DMS53 treated with DMSO at 0.1 percent for 48 hours (cell line): Measurements from ENCODE around the gene IRF9.

ENCODE experiments used
- DNase-seq: peaks from one replicate; lab custom pipeline; 2025; ENCODE audit not compliant: unreplicated experiment; lab: John Stamatoyannopoulos, UW

Gene IRF9

GRCh38 chr14:24131549-24131966, 29.5 kb upstream of the IRF9 start:
- DNase-seq = no peak

DNA sequence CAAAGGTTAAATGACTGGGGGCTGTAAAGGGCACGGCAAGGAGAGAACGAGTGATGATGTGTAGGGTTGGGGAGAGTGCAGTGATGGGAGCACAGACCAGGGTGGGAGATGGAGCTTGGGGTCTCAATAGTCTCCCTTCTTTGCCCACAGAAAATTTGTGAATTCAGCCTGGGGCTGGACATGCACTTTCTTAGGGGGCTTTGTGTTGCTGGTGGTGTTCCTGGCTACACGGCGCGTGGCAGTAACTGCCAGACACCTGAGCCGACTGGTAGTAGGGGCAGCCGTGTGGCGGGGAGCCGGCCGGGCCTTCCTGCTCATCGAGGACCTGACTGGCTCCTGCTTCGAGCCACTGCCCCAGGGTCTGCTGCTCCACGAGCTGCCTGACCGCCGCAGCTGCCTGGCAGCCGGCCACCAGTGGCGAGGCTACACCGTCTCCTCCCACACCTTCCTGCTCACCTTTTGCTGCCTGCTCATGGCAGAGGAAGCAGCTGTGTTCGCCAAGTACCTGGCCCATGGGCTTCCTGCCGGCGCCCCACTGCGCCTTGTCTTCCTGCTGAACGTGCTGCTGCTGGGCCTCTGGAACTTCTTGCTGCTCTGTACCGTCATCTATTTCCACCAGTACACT, 28.9 kb upstream of the IRF9 start:
- DNase-seq = peak; percentile 36

- DNase-seq = no peak
Observed at GRCh38 chr14:24132976-24133375, 28.1 kb upstream of the IRF9 start.

DNA sequence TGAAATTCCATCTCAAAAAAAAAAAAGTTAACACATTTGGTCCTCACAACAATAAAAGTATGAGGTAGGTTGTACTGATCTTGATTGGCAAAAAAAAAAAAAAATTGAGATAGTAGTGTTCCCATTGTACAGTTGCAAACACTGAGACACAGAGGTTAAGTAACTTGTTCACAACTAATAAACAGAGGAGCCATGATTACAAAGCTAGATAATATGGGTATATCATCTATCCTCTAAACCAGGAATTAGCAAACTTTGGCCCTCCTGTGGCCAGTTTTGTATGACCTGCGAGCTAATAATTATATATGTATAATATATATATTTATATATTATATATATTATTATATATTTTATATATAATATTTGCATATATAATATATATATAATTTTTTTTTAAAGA, 27.3 kb upstream of the IRF9 start:
- no peak for DNase-seq

- peak; percentile 57 for DNase-seq
Observed at GRCh38 chr14:24135584-24135833, 25.6 kb upstream of the IRF9 start.

DNA sequence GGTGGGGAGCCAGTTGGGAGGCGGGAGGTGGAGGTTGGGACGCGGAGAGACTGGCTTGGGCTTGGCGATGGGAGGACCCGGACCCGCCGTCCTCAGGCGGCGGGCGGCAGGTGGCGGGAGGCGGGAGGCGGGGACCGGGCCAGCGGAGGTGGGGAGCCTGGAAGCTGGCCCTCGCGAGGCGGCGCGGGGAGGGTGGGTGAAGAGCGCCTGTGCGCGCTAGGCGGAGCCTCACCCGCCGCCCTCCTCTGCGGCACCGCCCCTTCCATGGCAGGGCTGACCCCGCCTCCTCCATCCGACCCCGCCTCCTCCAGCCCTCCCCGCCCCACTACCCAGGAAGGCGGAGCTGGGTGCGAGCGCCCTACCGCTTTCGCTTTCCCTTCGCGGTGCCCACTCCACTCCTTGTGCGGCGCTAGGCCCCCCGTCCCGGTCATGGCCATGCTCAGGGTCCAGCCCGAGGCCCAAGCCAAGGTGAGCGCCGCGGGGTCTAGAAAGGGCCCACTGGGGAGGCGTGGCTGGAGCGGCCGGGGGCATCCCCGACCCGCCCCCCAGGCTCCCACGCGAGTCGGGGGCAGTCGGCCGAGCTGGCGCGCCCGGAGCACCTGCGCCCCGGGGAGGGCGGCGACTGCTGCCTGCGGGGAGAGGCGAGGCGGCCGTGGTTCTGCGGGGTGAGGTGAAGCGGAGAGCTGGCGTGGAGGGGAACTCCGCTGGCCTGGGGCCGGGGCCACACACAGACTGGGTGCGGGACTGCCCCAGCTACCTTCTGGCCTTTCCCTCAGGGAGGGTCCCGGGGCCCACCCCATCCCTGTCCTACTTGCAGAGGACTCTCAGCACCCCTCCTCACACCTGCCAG, 25.0 kb upstream of the IRF9 start, which contains the start of gene PSME1:
Gene PSME1, plus strand, starts transcription at position 361 of the 850 bp plus-strand sequence. Its CDS starts 69 bp downstream, at position 430.
- peak; percentile 57 for DNase-seq

GRCh38 chr14:24136684-24137528, 24.2 kb upstream of the IRF9 start:
- DNase-seq = no peak

DNA sequence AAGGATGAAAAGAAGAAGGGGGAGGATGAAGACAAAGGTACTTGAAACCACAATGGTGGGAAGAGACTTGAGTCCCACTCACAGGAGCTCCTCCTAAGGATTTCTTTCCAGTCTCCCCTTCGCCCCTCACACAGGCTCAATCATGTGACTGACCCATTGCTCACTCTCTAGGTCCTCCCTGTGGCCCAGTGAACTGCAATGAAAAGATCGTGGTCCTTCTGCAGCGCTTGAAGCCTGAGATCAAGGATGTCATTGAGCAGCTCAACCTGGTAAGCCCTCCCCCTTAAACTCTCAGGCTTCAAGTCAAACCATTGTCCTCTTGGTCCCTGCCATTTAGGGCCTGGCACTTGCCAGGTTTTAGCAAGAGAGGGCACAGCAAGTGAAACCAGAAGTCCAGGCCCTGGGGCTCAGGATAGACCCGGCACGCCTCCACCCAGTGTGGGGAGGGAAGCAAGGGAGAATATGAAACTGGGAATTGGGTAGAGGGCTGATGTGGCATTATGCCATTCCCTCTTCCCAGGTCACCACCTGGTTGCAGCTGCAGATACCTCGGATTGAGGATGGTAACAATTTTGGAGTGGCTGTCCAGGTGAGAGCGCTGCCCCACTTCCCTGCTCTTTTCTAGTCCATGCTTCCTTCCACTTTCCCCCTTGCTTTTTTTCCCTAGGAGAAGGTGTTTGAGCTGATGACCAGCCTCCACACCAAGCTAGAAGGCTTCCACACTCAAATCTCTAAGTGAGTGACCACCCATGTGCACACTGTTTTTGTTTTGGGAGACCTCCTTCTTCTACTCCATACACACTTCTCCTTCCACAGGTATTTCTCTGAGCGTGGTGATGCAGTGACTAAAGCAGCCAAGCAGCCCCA, 23.3 kb upstream of the IRF9 start:
- DNase-seq = no peak

DNA sequence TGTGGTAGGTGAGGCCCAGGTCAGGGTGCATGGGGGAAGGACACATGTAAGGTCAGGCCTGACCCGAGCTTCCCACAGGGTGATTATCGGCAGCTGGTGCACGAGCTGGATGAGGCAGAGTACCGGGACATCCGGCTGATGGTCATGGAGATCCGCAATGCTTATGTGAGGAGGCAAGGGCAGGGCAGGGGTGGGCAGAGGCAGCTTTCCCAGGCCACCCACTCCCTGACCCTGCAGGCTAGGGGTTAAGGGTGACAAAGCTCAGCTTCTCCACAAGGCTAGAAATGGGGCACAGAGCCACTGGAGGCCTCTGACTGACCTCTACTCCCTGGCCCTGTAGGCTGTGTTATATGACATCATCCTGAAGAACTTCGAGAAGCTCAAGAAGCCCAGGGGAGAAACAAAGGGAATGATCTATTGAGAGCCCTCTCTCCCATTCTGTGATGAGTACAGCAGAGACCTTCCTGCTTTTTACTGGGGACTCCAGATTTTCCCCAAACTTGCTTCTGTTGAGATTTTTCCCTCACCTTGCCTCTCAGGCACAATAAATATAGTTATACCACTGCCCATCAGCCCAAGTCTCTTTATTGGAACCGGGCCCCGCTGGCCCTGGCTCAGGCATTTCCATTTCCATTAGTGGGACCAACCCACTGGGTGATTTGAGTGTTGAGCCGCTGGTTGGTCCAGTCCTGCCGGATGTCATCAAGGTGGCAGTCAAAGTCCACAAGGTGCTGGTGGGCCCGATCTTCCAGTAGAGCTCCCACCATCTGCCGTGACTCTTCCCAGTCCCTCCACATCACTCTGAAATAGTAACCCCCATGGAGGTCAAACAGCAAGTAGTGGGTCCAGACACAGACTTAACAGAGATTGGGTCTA, 22.4 kb upstream of the IRF9 start:
- DNase-seq = no peak

DNA sequence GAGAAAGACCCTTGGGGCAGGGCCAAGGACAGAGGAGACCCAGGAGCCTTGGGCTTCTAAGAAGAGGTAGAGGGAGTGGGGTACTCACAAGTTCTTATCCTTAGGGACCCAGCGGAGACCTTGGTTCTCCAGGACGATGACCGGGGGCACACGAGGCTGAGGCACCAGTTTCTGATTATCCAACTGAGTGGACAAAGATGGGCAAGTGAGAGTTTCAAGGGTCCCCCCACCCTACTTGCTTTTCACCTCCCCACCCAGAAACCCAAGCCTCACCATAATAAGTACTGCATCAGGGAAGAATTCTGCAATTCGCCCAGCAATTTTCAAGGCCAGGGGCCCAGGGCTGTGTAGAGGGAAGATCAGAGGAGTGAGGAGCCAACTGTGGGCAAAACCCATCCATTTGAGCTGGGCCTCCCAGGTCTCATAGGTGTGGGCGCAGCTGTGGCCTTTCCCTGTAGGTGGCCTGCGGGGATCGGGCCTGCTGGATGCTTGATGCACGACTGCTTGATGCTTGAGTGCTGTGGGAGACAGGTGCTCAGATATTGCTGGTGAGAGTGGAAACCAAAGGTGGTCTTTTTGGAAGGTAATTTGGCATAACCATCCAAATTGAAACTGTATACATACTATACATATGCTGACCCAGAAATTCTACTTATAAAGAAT, 21.7 kb upstream of the IRF9 start:
- no peak for DNase-seq

DNA sequence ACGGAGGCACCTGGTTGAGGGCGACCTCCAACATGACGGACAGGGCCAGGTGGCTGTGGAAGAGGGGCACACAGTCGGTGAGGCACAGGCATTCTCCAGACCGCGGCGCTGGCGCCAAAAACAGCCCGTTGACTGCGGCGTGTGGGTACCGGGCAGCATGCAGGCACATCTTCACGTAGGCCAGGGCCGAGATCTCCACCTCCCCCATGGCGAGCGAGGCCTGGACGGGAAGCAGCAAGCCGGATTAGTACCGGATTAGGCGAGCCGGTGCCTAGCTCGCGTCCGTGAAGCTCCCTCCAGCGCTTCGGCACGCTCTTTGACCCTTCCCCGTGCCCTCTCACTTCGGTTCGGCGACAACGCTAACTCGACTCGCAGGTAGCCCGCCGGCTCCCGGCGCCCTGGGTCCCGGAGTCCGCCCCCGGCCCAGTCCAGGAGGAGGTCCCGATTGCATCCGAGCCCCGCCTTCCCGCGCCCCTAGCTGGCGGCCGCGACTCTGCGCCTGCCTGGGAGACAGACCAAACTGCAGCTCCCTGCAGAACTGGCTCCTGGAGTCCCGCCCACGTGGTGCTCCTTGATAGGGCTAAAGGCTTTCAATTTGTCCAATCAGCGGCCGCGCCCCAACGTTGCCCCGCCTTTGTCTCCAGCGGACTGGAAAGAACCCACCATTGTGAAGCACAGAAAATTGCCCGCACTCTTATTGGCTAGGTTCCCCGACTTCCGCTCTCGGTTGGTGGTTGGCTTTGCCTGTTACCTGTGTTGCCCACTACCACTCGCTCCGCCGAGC, 19.8 kb upstream of the IRF9 start, which contains the start of gene EMC9:
Gene EMC9, minus strand, starts transcription at position 495 of the 784 bp plus-strand sequence. Its CDS starts 287 bp downstream, at position 208.
- DNase-seq = peak; percentile 96

- no peak for DNase-seq
Observed at GRCh38 chr14:24143511-24143910, 17.6 kb upstream of the IRF9 start.

DNA sequence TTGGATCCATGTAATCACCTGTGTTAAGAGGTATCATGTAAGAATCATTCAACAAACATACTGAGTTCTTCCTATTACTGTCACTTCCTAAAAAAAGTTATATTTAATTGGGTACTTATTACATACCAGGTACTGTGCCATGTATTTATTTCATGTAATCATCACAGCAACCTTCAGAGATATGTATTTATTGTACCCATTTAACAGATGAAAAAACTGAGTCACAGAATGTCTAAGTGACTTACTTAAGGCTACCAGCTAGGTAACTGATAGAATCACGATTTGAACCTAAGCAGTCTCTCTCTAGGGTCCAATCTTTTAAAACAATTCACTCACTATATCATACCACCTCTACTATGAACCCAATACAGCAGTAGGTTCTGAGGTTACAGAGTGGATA, 16.6 kb upstream of the IRF9 start:
- DNase-seq = no peak

- no peak for DNase-seq
Observed at GRCh38 chr14:24145219-24145618, 15.8 kb upstream of the IRF9 start.

- DNase-seq = no peak
Observed at GRCh38 chr14:24145690-24146452, 15.2 kb upstream of the IRF9 start.

DNA sequence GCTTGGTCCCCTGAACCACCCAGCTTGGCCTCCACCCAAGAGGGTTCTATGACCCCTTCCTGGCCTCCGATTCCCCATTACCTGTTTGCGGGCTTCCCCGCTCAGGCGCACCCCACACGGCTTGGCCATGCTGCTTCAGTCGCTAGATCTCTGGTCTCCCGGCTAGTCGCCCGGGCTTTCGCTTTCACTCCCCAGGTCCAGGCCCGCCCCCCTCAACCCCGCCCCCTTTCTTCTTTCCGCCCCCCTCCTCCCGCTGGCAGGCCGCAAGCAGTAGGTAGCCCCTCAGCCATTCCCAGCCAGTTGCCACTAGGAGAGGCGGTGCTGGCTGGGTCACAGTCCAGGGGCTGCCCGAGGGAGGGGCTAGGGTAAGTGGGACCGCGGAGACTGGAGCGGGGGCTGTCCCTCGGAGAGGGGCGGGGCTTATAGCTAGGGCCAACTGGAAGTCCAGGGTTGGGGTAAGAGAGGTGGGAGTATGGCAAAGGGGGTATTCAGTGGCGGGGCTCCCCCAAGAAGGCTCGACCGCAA, 14.6 kb upstream of the IRF9 start, which contains the start of gene PSME2:
Gene PSME2, minus strand, starts transcription at position 158 of the 525 bp plus-strand sequence. Its CDS starts 29 bp downstream, at position 129.
- peak; percentile 79 for DNase-seq
